SU-DHL-6 (cell line): ENCODE results near the gene POC1B.

ENCODE experiments used
- H2AFZ ChIP-seq: fragments of 200-600 bp; sonication (generic); 2 replicates; pipeline ENCODE4 v1.6.1; 2014; ENCODE audit warnings: low read depth, mild to moderate bottlenecking, moderate library complexity, mixed read lengths, antibody characterized with exemption, low read length; ENCODE audit not compliant: severe bottlenecking
- H3F3A ChIP-seq: fragments of 200-600 bp; shearing (Covaris generic); 2 replicates; pipeline ENCODE4 v1.6.0; 2016; ENCODE audit warnings: antibody characterized with exemption, mild to moderate bottlenecking; ENCODE audit not compliant: insufficient read depth
- H3K27ac ChIP-seq: fragments of 200-600 bp; sonication (generic); 2 replicates; pipeline ENCODE4 v1.5.1; 2016; ENCODE audit warnings: low read depth, mild to moderate bottlenecking, low read length, moderate library complexity, mixed read lengths
- H3K27me3 ChIP-seq: fragments of 200-600 bp; sonication (generic), shearing (Covaris generic); 2 replicates; pipeline ENCODE4 v1.6.0; 2014; ENCODE audit warnings: mild to moderate bottlenecking, low read length
- H3K36me3 ChIP-seq: fragments of 200-600 bp; sonication (generic); 2 replicates; pipeline ENCODE4 v1.6.1; 2014; ENCODE audit warnings: mild to moderate bottlenecking, low read length, mixed read lengths
- H3K4me2 ChIP-seq: fragments of 300-600, 200-600 bp; shearing (Covaris generic), sonication (generic); 2 replicates; pipeline ENCODE4 v1.6.0; 2014; ENCODE audit warnings: low read length, low read depth, mild to moderate bottlenecking; ENCODE audit not compliant: poor library complexity, severe bottlenecking
- H3K4me3 ChIP-seq: fragments of 200-600 bp; sonication (generic); 2 replicates; pipeline ENCODE4 v1.5.1; 2014; ENCODE audit warnings: antibody characterized with exemption, low read length, mild to moderate bottlenecking, mixed read lengths; ENCODE audit not compliant: insufficient read depth, poor library complexity, severe bottlenecking
- H3K79me2 ChIP-seq: fragments of 200-600 bp; sonication (generic); 2 replicates; pipeline ENCODE4 v1.6.1; 2014; ENCODE audit warnings: mild to moderate bottlenecking, low read length, moderate library complexity; ENCODE audit not compliant: insufficient read depth
- H3K9ac ChIP-seq: fragments of 200-600 bp; sonication (generic); 2 replicates; pipeline ENCODE4 v1.7.0; 2014; ENCODE audit warnings: mild to moderate bottlenecking, low read length
- H3K9me2 ChIP-seq: fragments of 200-600 bp; sonication (generic); replicated peaks from 2 replicates; pipeline ENCODE4 v1.6.1; 2014; ENCODE audit warnings: low read length; ENCODE audit not compliant: insufficient read depth
- H3K9me3 ChIP-seq: fragments of 200-600 bp; sonication (generic); 2 replicates; pipeline ENCODE4 v1.6.1; 2014; ENCODE audit warnings: low read length, mixed read lengths; ENCODE audit not compliant: insufficient read depth
- H4K20me1 ChIP-seq: fragments of 200-600 bp; sonication (generic); 2 replicates; pipeline ENCODE4 v1.6.1; 2014; ENCODE audit warnings: low read depth, mild to moderate bottlenecking, antibody characterized with exemption, low read length, moderate library complexity, mixed read lengths
- CTCF ChIP-seq: fragments of 200-600 bp; sonication (generic); IDR thresholded peaks from one replicate; pipeline ENCODE4 v1.5.1; 2017; ENCODE audit warnings: antibody characterized with exemption, mild to moderate bottlenecking, low read length, moderate library complexity; ENCODE audit not compliant: insufficient read depth, poor library complexity, severe bottlenecking
- EZH2phosphoT487 ChIP-seq: fragments of 200-600 bp; sonication (generic), shearing (Covaris generic); conservative IDR thresholded peaks from 2 replicates; pipeline ENCODE4 v1.6.1; 2018; ENCODE audit warnings: mild to moderate bottlenecking, antibody characterized with exemption, low read length, moderate library complexity, mixed read lengths

Gene POC1B

GRCh38 chr12:89501793-89502192, 24.1 kb downstream of the POC1B start:
- no peak overlapping the region for H3K9ac ChIP-seq
- no peak overlapping the region for H2AFZ ChIP-seq
- H3K4me2 ChIP-seq = no peak overlapping the region
- no peaks in the 10 kb centered on the region for H3K9me2 ChIP-seq
- no peak overlapping the region for H3K4me3 ChIP-seq
- no peaks in the 10 kb centered on the region for H3K27me3 ChIP-seq
- H4K20me1 ChIP-seq = no peaks in the 10 kb centered on the region
- TF ChIP-seq CTCF (no peak), EZH2phosphoT487 (no peak)
- H3K27ac ChIP-seq = no peak overlapping the region
- H3K9me3 ChIP-seq = no peaks in the 10 kb centered on the region
- no peaks in the 10 kb centered on the region for H3K36me3 ChIP-seq
- no peaks in the 10 kb centered on the region for H3K79me2 ChIP-seq
- no peaks in the 10 kb centered on the region for H3F3A ChIP-seq

- H3F3A ChIP-seq = no peaks in the 10 kb centered on the region
- H3K4me2 ChIP-seq = no peak overlapping the region
- H3K36me3 ChIP-seq = no peaks in the 10 kb centered on the region
- H3K79me2 ChIP-seq = no peaks in the 10 kb centered on the region
- no peak for TF ChIP-seq CTCF
- no peak for TF ChIP-seq EZH2phosphoT487
- no peak overlapping the region for H3K4me3 ChIP-seq
- H3K9me2 ChIP-seq = no peaks in the 10 kb centered on the region
- no peak overlapping the region for H3K27ac ChIP-seq
- no peaks in the 10 kb centered on the region for H3K9me3 ChIP-seq
- no peak overlapping the region for H3K9ac ChIP-seq
- no peaks in the 10 kb centered on the region for H3K27me3 ChIP-seq
- H2AFZ ChIP-seq = no peak overlapping the region
- H4K20me1 ChIP-seq = no peaks in the 10 kb centered on the region
Measured at GRCh38 chr12:89499857-89500256, 26.0 kb downstream of the POC1B start.

- Histone ChIP-seq H2AFZ (no peak overlapping the region), H3K4me3 (no peak overlapping the region), H3K4me2 (no peak overlapping the region), H3K9ac (no peak overlapping the region), H3K36me3 (no peaks in the 10 kb centered on the region), H3K27ac (no peak overlapping the region), H3K79me2 (no peaks in the 10 kb centered on the region), H3K9me2 (no peaks in the 10 kb centered on the region), H3K9me3 (no peaks in the 10 kb centered on the region), H3F3A (no peaks in the 10 kb centered on the region), H3K27me3 (no peaks in the 10 kb centered on the region), H4K20me1 (no peaks in the 10 kb centered on the region)
- no peak for TF ChIP-seq EZH2phosphoT487
- TF ChIP-seq CTCF = no peak
Measured at GRCh38 chr12:89497467-89497866, 28.4 kb downstream of the POC1B start.
